NCI-H128 (cell line): ENCODE measurements around the gene VWA5B2.
A peak's percentile ranks its signal among the peaks of the same experiment; 100 is the strongest.

ENCODE experiments used
- DNase-seq: peaks from one replicate; lab custom pipeline; 2025; ENCODE audit not compliant: unreplicated experiment; lab: John Stamatoyannopoulos, UW

The VWA5B2 gene

GRCh38 chr3:184229394-184230080 lies at the start of gene VWA5B2:
TSS of gene VWA5B2 (plus strand) at chr3:184229585. CDS start at chr3:184230529, 944 bp downstream.
- DNase-seq, result peak; percentile 72

GRCh38 chr3:184180165-184180564 lies 49.2 kb upstream of the VWA5B2 start:
- DNase-seq, result no peak

- DNase-seq, result no peak
Observed at GRCh38 chr3:184181596-184181995, 47.8 kb upstream of the VWA5B2 start.

- DNase-seq, result no peak
Observed at GRCh38 chr3:184183679-184184078, 45.7 kb upstream of the VWA5B2 start.

GRCh38 chr3:184184546-184185230 lies 44.7 kb upstream of the VWA5B2 start:
- no peak for DNase-seq

GRCh38 chr3:184185461-184186183 lies 43.8 kb upstream of the VWA5B2 start:
- peak; percentile 99 for DNase-seq

GRCh38 chr3:184186184-184186901 lies 43.0 kb upstream of the VWA5B2 start, which contains the start of gene ABCF3:
TSS of gene ABCF3 (plus strand) at chr3:184186199. CDS start at chr3:184186208, 9 bp downstream.
- DNase-seq, result no peak

GRCh38 chr3:184186902-184187207 lies 42.5 kb upstream of the VWA5B2 start:
- no peak for DNase-seq

GRCh38 chr3:184188080-184188479 lies 41.3 kb upstream of the VWA5B2 start:
- DNase-seq, result no peak

- no peak for DNase-seq
Observed at GRCh38 chr3:184189421-184189820, 40.0 kb upstream of the VWA5B2 start.

- no peak for DNase-seq
Observed at GRCh38 chr3:184192889-184193288, 36.5 kb upstream of the VWA5B2 start.

GRCh38 chr3:184193991-184194539 lies 35.3 kb upstream of the VWA5B2 start:
- no peak for DNase-seq

- DNase-seq, result no peak
Observed at GRCh38 chr3:184196536-184196935, 32.8 kb upstream of the VWA5B2 start.

- no peak for DNase-seq
Observed at GRCh38 chr3:184198509-184198908, 30.9 kb upstream of the VWA5B2 start.

GRCh38 chr3:184200825-184201224 lies 28.6 kb upstream of the VWA5B2 start:
- DNase-seq, result no peak

- no peak for DNase-seq
Observed at GRCh38 chr3:184203526-184203925, 25.9 kb upstream of the VWA5B2 start.

- no peak for DNase-seq
Observed at GRCh38 chr3:184209146-184209923, 20.1 kb upstream of the VWA5B2 start.

- no peak for DNase-seq
Observed at GRCh38 chr3:184211297-184211696, 18.1 kb upstream of the VWA5B2 start.

GRCh38 chr3:184211718-184212117 lies 17.7 kb upstream of the VWA5B2 start:
- DNase-seq, result no peak

- DNase-seq, result no peak
Observed at GRCh38 chr3:184218814-184219213, 10.6 kb upstream of the VWA5B2 start.
